HG02885 (cell line): ENCODE measurements around the gene NHSL1.
"Not testable (repeated sequence)": the region's sequence is repeated elsewhere in the genome, so short reads cannot be mapped to it uniquely, and the experiment has no call there.

Source experiments
- ATAC-seq: cut with Tn5 transposase; IDR thresholded peaks from one replicate; pipeline ENCODE4 v1.9.1; 2021; ENCODE audit warnings: mild to moderate bottlenecking; ENCODE audit not compliant: unreplicated experiment, poor library complexity

Gene NHSL1

GRCh38 chr6:138431256-138432062, 67.8 kb downstream of the NHSL1 start:
- no peak for ATAC-seq

- no peak for ATAC-seq
These were observed 68.7 kb downstream of the NHSL1 start for GRCh38 chr6:138430361-138431145.

GRCh38 chr6:138429761-138430160, 69.5 kb downstream of the NHSL1 start:
- ATAC-seq, result no peak

DNA sequence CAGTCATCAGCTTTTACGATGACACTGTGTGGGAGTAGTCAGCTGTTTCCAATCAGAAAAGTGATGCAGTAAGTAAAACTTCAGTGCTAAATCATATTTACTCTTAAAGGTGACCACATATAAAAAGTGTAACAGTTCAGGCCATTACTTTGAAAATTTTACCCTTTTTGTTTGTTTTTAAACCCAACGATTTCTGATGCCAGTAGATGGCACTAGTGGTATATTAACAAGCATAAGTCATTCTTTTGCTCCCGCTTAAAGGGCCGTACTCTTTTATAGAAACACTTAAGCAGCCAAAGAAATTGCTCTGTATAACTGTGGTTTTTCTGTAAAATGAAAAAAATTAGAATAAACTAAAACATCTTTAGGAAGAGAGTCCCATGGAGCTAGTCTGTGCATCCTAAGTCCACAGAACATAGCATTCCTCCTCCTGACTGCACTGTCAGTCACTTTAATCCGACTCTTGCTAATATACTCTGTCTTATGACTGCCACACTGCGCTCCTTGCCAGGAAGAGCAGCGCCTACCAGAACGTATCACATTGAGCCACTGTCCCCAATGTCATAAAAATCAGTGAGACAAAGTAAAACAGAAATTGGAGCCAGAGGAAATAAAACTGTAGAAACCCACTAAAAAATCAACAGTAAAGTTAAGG, 70.2 kb downstream of the NHSL1 start:
- ATAC-seq, result no peak

DNA sequence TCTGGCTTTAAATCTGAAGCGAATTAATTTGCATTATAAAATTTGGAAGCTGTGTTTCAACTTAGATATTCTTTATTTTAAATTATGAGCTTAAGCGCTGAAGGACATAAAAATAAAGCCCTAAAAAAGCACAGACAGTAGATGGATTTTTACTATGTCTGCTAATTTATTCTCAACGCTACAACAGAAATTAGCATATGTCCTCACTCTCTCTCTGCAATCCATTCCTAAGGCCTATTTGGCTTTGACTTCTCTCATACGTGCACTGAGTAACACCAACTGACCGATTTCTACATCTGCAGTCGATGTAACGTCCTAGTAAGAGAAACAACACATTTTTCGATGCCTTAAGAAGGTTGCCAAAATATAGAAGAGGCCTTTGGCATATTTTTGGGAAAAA, 71.6 kb downstream of the NHSL1 start:
- no peak for ATAC-seq

- peak; percentile 61 for ATAC-seq
These were observed 72.7 kb downstream of the NHSL1 start for GRCh38 chr6:138426500-138427123.

GRCh38 chr6:138425256-138425655, 74.0 kb downstream of the NHSL1 start:
- not testable (repeated sequence) for ATAC-seq

DNA sequence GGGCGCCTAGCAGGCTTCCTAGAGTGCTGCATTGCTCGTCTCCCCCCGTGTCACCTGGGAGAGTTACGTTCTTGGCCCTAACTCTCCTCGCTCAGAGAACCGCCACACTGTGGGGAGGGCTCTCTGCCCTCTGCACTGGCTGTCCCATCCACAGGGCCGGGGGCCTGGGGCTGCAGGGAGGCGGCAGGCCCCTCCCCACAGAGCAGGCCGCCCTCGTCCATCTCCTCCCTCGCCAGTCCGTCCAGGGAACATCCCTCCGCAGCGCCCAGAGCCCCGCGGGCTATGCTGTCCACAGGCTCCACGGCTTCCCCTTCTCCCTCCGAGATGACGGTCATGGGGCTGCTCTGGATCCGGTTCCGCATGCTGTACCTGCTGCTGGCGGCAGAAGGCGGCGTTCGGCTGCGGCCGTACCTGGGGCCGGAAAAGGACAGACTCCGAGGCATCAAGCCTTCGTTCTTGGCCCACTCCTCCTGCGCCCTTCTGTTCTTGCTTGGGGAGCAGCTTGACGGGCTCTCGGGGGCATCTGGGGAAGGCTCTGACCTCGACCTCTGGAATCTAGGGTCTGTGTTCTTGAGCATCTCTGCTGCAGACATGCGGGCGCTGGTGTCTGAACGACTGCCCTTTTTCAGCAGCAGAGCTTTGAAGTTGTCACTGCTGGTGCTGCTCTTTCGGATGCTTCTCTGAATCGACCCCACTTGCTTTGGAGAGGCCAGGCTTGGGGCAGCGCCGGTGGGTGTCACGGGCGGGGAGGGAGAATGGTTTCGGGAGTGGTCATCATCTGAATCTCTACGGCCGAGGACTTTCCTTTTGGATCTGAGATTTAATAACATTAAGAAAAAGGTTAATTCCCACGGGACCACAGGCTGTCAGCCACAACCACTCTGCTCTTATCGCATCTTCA, 75.0 kb downstream of the NHSL1 start:
- ATAC-seq, result no peak

GRCh38 chr6:138422861-138423260, 76.4 kb downstream of the NHSL1 start:
- ATAC-seq, result no peak

- no peak for ATAC-seq
These were observed 77.7 kb downstream of the NHSL1 start for GRCh38 chr6:138421608-138422007.

DNA sequence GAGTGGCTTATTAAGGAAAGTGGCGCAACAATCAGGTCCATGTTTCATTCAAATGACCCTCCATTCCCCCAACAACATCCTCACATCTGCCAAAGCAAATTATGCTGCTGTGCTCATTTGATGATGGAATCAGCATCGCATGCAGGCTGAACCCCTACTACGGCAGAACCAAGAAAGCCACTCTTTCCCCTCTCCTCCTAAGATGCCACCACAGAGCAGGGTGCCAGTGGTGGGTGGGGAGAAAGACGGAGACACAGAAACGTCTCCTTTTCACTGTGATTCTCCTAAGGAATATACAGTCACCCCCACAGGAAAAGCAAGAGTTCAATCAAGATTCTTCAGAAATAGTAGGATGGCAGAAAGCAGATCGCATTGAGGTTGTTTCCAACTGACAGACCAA, 78.2 kb downstream of the NHSL1 start:
- ATAC-seq, result no peak

- ATAC-seq, result no peak
These were observed 78.9 kb downstream of the NHSL1 start for GRCh38 chr6:138420356-138420755.

DNA sequence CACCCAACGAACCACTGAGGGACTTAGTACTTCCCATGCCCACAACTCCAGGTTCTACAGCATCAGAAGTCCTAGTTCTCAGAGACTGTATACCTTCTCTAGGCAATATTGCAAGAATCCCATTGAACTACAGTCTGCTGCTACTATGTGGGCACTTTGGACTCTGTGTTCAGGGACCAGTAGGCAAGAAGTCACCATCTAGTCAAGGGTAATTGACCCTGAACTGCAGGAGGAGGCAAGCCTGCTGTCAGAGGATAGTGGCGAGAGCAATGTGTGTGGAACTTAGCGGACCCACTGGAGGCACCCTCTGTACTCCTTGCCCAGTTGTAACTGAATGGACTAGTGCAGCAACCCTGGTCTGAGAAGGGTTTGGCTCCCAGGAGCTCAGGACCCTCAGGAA, 79.5 kb downstream of the NHSL1 start:
- ATAC-seq, result no peak

DNA sequence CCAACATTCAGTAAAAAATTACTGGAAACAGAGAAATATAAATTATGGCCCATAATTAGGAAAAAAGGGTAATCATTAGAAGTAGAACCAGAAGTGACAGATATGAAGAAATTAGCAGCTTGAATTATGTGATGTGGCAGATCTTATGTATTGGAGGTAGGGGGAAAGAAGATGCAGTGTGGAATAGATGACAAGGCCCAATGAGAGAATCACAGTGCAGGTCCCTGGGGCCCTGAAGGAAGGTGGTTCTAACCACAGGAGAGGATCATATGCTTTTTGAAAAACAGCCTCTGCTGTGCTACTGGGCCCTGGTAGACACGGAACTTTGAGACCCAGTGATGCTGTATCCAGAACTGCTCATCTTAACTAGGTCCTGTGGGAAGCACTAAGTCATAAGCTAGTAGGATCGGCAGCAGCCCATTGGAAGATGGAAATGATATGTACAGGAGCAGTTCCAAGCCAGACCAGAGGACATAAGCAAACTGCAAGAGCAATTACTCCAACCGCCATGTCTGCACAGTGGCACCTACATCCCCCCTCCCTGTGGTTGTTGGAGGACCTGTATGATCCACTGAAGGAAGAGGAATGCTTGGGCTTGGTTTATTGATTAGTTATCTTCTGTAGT, 81.1 kb downstream of the NHSL1 start:
- no peak for ATAC-seq

DNA sequence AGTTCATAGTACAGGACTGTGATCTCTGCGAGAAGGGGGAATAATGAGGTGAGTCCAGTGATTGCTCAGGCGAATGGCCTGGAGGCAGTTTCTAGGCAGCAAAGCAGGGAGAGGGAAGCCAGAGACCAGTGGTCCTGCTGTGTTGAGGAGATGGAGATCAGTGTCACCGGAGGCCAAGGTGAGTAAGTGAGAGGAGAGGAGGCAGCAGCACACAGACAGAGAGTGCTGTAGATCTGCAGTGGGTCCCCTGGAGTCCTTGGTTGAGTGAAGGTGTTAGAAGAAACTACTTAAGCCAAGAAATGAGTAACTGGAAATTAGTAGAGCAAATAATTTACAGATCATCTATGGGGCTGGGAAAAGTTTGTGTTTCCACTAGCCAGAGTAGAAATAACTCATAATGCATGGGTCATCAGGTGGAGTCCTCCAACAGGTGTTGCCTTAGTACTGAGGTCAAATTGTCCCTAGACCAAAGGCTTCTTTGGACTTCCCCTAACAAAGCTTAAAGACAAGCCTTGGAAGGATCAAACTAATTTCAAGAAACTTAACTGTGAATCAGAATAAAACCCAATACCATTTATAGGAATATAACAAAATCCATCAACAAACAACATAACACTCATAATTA, 81.7 kb downstream of the NHSL1 start:
- ATAC-seq, result no peak

DNA sequence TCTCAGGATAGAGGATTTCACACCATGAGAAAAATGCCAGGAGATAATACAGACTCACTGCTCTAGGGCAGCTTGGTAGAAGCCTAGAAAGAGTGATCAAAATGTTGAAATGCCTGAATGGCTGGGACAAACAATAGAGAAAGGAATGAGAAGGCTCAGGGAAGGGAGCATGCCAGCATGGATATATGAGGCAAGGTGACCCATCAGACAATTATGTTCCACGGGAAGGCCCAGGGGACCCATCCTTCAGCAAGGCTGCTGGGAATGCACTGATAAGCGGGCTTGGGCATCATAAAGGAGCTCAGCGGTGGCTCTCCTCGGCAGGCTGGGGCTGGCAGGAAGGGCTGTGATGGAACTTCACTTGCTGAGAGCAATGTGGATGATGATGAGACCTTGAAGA, 83.1 kb downstream of the NHSL1 start:
- no peak for ATAC-seq

DNA sequence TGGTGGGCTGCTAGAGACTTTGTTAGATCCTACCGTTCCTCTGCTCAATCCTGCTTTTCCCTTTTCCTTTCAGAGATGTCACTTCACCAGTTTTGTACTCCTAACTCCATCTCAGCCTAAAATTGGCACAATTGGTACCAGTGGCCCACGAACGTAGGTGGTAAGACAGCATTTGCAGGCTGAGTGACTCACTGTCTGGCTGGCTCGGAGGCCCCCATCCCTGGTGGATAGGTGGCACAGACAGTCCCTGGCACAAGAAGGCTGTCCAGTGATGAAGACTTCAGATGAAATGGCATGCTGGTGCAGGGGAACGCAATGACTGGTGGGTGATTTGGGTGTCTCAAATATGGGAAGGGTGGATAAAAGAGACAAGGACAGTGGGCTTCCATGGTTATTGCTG, 84.2 kb downstream of the NHSL1 start:
- ATAC-seq, result no peak

- ATAC-seq, result peak; percentile 83
These were observed 88.1 kb downstream of the NHSL1 start for GRCh38 chr6:138410972-138411880.
